OCI-LY7 (cell line): ENCODE measurements around the gene B3GALNT1.

Source experiments
- EZH2phosphoT487 ChIP-seq: fragments of 200-600 bp; sonication (generic); IDR thresholded peaks from 2 replicates; pipeline ENCODE4 v1.6.1; 2018; ENCODE audit warnings: low read depth, borderline replicate concordance, mild to moderate bottlenecking, mixed run types, antibody characterized with exemption, low read length, moderate library complexity, mixed read lengths
- TF ChIP-seq, protein P1 (sequence below): fragments of 200-600 bp; sonication (generic); conservative IDR thresholded peaks from 2 replicates; pipeline ENCODE4 v1.5.1; 2014; ENCODE audit warnings: mild to moderate bottlenecking, antibody characterized with exemption, low read length, moderate library complexity, mixed read lengths

DNA sequence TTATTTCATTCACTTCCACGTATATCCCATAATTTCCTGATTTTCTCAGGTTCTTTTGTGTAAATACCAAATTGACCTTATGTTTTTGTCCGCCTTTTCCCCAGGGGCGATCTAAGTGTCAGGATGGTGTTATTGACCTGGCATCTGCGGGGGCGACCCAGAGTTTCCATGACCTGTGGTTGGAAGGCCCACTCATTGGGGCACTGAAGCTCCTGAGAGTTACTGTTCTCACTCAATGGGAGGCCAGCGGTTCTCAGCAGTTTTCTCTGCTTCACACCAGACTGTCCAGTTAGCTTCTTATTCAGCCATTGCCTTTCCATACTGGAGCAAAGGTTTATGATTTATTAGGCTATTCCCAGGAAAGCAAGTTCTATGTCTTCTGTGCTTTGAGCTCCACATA is 53.3 kb downstream of the B3GALNT1 start:
- TF ChIP-seq, protein P1, sequence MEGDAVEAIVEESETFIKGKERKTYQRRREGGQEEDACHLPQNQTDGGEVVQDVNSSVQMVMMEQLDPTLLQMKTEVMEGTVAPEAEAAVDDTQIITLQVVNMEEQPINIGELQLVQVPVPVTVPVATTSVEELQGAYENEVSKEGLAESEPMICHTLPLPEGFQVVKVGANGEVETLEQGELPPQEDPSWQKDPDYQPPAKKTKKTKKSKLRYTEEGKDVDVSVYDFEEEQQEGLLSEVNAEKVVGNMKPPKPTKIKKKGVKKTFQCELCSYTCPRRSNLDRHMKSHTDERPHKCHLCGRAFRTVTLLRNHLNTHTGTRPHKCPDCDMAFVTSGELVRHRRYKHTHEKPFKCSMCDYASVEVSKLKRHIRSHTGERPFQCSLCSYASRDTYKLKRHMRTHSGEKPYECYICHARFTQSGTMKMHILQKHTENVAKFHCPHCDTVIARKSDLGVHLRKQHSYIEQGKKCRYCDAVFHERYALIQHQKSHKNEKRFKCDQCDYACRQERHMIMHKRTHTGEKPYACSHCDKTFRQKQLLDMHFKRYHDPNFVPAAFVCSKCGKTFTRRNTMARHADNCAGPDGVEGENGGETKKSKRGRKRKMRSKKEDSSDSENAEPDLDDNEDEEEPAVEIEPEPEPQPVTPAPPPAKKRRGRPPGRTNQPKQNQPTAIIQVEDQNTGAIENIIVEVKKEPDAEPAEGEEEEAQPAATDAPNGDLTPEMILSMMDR = no peak
- no peak for TF ChIP-seq EZH2phosphoT487
